Osteocyte (in vitro differentiated cells): Measurements from ENCODE around the gene ACSBG1. TPM values are rescaled to one million over a fixed set of nuclear protein-coding genes. Genes with fewer than 3 reads are reported as not detected.
"Not testable (repeated sequence)": the region's sequence is repeated elsewhere in the genome, so short reads cannot be mapped to it uniquely, and the experiment has no call there.

ENCODE experiments used
- DNase-seq: peaks from one replicate; pipeline ENCODE4 v3.0.0; 2021; ENCODE audit warnings: mixed read lengths; ENCODE audit not compliant: unreplicated experiment; ENCODE audit errors: extremely low spot score
- H3K27ac Mint-ChIP-seq: one replicate; pipeline ENCODE4 v1.8.0; 2021; ENCODE audit warnings: mild to moderate bottlenecking, mixed read lengths; ENCODE audit not compliant: unreplicated experiment
- H3K27me3 Mint-ChIP-seq: one replicate; pipeline ENCODE4 v1.8.0; 2021; ENCODE audit warnings: mixed read lengths; ENCODE audit not compliant: unreplicated experiment
- H3K36me3 Mint-ChIP-seq: one replicate; pipeline ENCODE4 v1.8.0; 2021; ENCODE audit warnings: mixed read lengths; ENCODE audit not compliant: unreplicated experiment
- H3K4me1 Mint-ChIP-seq: one replicate; pipeline ENCODE4 v1.8.0; 2021; ENCODE audit warnings: mixed read lengths; ENCODE audit not compliant: unreplicated experiment
- H3K4me3 Mint-ChIP-seq: one replicate; pipeline ENCODE4 v1.8.0; 2021; ENCODE audit warnings: mild to moderate bottlenecking, moderate library complexity, mixed read lengths; ENCODE audit not compliant: unreplicated experiment
- H3K9me3 Mint-ChIP-seq: one replicate; pipeline ENCODE4 v1.8.0; 2021; ENCODE audit warnings: mixed read lengths; ENCODE audit not compliant: unreplicated experiment
- total RNA-seq: library from RNA; stranded (reverse); gene quantifications from 2 replicates; pipeline ENCODE4 v1.2.1, GENCODE V29; 2021
- TF ChIP-seq, protein P1 (sequence below): fragments of 200-600 bp; sonication (generic); IDR thresholded peaks from 2 replicates; pipeline ENCODE4 v1.5.0; 2021; ENCODE audit warnings: antibody characterized with exemption, mild to moderate bottlenecking, moderate library complexity

The ACSBG1 gene
- total RNA-seq, 1 donor from 2014 or later = not detected

DNA sequence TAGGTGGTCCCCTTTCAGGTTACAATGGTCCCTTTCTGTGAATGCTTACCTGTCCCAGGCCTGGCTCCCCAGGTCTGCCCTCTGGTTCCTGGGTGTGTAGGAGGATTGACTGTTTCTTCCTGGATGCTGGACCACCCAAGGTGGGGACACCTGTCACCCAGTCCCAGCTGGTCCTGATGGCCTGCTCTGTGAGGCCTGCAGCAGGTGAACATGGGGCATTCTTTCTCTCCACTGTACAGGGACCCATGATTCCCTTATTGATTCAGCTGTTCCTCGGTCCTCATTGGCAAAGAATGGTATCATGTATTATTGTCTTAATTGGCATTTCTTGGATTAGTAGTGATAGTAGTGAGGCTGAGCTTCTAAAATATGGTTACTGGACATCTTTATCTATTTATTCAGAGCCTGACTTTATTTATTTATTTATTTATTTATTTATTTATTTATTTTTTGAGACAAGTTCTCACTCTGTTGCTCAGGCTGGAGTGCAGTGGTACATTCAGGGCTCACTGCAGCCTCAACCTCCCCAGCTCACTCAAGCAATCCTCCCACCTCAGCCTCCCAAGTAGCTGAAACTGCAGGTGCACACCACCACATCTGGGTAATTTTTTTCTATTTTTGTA, 21.2 kb upstream of the ACSBG1 start:
- no peak for DNase-seq
- Mint-ChIP-seq H3K27me3 (peaks cover 19% of the 10 kb centered on the region), H3K27ac (no peak overlapping the region), H3K9me3 (no peaks in the 10 kb centered on the region), H3K4me1 (no peaks in the 10 kb centered on the region), H3K4me3 (no peak overlapping the region), H3K36me3 (no peaks in the 10 kb centered on the region)
- TF ChIP-seq, protein P1, sequence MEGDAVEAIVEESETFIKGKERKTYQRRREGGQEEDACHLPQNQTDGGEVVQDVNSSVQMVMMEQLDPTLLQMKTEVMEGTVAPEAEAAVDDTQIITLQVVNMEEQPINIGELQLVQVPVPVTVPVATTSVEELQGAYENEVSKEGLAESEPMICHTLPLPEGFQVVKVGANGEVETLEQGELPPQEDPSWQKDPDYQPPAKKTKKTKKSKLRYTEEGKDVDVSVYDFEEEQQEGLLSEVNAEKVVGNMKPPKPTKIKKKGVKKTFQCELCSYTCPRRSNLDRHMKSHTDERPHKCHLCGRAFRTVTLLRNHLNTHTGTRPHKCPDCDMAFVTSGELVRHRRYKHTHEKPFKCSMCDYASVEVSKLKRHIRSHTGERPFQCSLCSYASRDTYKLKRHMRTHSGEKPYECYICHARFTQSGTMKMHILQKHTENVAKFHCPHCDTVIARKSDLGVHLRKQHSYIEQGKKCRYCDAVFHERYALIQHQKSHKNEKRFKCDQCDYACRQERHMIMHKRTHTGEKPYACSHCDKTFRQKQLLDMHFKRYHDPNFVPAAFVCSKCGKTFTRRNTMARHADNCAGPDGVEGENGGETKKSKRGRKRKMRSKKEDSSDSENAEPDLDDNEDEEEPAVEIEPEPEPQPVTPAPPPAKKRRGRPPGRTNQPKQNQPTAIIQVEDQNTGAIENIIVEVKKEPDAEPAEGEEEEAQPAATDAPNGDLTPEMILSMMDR = no peak

- DNase-seq = no peak
- no peaks in the 10 kb centered on the region for H3K36me3 Mint-ChIP-seq
- no peak overlapping the region for H3K27ac Mint-ChIP-seq
- peaks cover 12% of the 10 kb centered on the region for H3K27me3 Mint-ChIP-seq
- H3K9me3 Mint-ChIP-seq = no peaks in the 10 kb centered on the region
- no peak overlapping the region for H3K4me3 Mint-ChIP-seq
- no peaks in the 10 kb centered on the region for H3K4me1 Mint-ChIP-seq
- TF ChIP-seq, protein P1 = no peak
Measured at GRCh38 chr15:78251136-78251535, 16.8 kb upstream of the ACSBG1 start.

DNA sequence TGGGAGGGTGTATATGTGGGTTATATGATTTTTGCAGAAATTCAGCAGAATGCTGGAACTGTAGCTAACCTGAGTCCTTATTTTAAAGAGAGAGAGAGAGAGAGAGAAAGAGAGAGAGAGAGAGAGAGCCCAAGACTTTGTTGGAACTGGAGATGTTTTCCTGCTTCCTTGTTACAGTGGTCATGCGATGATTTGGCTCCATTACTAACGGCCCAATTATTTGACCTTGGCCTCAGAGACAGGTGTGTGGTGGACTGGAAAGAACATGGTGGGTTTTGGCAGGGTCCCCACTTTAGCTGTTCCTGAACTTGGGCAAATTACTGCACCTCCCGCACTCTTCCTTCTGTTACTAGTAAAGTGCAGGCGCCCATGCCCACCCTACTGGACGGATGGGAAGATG, 14.8 kb upstream of the ACSBG1 start:
- TF ChIP-seq, protein P1 = no peak
- Mint-ChIP-seq H3K4me1 (no peaks in the 10 kb centered on the region), H3K4me3 (no peak overlapping the region), H3K9me3 (no peaks in the 10 kb centered on the region), H3K27ac (no peak overlapping the region), H3K27me3 (peaks cover 12% of the 10 kb centered on the region), H3K36me3 (no peaks in the 10 kb centered on the region)
- DNase-seq = no peak

GRCh38 chr15:78247911-78248310, 13.5 kb upstream of the ACSBG1 start:
- Mint-ChIP-seq H3K27me3 (peaks cover 12% of the 10 kb centered on the region), H3K4me3 (no peak overlapping the region), H3K27ac (no peak overlapping the region), H3K4me1 (no peaks in the 10 kb centered on the region), H3K36me3 (no peaks in the 10 kb centered on the region), H3K9me3 (no peaks in the 10 kb centered on the region)
- TF ChIP-seq, protein P1 = no peak
- no peak for DNase-seq

DNA sequence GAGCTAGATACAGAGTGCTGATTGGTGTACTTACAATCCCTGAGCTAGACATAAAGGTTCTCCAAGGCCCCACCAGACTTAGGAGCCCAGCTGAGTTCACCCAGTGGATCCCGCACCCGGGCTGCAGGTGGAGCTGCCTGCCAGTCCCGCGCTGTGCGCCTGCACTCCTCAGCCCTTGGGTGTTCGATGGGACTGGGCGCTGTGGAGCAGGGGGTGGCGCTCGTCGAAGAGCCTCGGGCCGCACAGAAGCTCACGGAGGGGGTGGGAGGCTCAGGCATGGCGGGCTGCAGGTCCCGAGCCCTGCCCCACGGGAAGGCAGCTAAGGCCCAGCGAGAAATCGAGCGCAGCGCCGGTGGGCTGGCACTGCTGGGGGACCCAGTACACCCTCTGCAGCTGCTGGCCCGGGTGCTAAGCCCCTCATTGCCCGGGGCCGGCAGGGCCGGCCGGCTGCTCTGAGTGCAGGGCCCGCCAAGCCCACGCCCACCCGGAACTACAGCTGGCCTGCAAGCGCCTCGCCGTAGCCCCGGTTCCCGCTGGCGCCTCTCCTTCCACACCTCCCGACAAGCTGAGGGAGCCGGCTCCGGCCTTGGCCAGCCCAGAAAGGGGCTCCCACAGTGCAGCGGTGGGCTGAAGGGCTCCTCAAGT, 11.7 kb upstream of the ACSBG1 start:
- not testable (repeated sequence) for H3K4me3 Mint-ChIP-seq, H3K27ac Mint-ChIP-seq, H3K27me3 Mint-ChIP-seq, H3K9me3 Mint-ChIP-seq, H3K4me1 Mint-ChIP-seq, DNase-seq, H3K36me3 Mint-ChIP-seq

DNA sequence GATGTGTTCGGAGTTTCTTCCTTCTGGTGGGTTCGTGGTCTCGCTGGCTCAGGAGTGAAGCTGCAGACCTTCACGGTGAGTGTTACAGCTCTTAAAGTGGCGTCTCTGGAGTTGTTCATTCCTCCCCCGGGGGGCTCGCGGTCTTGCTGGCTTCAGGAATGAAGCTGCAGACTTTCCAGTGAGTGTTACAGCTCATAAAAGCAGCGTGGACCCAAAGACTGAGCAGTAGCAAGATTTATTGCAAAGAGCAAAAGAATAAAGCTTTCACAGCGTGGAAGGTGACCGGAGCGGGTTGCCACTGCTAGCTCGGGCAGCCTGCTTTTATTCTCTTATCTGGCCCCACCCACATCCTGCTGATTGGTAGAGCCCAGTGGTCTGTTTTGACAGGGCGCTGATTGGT, 11.0 kb upstream of the ACSBG1 start:
- not testable (repeated sequence) for H3K27ac Mint-ChIP-seq, H3K27me3 Mint-ChIP-seq, DNase-seq, H3K4me1 Mint-ChIP-seq, H3K4me3 Mint-ChIP-seq, H3K9me3 Mint-ChIP-seq, H3K36me3 Mint-ChIP-seq
